Nucleus accumbens (tissue), 56 donors: ENCODE data around the gene CD8A.

Experiments used
- DNase-seq, 56 donors: peaks; one replicate each; lab custom pipeline; 2025; lab: John Stamatoyannopoulos, UW

The CD8A gene

GRCh38 chr2:86809481-86810121 is 18.9 kb upstream of the CD8A start:
- no peak for DNase-seq

DNA sequence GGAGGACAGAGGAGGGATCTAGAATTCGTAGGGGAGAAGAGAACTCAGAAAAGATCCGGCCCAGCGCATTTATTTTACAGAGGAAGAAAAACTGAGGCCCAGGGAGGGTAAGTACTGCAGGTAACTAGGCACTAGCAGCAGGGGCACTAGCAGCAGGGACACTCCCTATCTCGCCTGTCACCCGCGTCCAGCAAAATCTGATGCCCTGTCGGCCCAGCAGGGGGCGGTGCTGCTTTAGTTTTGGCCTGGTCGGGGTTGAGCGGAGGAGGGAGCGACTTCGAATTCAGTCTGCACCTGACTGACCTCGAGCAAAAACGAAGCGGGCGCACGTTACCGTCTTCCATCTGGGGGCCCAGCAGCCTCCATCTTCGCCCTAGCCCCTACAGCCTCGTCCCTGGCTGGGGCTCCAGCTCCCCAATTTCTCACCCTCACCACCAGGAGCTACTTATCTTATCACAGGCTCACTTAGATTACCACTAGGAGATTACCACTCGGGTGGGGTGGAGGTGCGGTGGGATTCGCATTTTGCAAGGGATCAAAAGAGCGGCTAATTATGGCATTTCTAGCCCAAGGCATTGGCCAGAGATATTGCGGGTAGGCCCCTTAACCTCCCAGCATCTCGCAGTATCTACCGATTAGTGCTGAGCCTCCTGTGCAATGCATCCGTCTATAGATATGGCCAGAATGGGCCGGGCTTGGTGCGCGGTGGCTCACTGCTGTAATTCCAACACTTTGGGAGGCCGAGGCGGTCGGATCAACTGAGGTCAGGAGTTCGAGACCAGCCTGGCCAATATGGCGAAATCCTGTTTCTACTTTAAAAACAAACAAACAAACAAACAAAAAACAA is 17.8 kb upstream of the CD8A start:
- DNase-seq: peak in 55 of 56 donors; percentile 19 to 87 (median 69)

DNA sequence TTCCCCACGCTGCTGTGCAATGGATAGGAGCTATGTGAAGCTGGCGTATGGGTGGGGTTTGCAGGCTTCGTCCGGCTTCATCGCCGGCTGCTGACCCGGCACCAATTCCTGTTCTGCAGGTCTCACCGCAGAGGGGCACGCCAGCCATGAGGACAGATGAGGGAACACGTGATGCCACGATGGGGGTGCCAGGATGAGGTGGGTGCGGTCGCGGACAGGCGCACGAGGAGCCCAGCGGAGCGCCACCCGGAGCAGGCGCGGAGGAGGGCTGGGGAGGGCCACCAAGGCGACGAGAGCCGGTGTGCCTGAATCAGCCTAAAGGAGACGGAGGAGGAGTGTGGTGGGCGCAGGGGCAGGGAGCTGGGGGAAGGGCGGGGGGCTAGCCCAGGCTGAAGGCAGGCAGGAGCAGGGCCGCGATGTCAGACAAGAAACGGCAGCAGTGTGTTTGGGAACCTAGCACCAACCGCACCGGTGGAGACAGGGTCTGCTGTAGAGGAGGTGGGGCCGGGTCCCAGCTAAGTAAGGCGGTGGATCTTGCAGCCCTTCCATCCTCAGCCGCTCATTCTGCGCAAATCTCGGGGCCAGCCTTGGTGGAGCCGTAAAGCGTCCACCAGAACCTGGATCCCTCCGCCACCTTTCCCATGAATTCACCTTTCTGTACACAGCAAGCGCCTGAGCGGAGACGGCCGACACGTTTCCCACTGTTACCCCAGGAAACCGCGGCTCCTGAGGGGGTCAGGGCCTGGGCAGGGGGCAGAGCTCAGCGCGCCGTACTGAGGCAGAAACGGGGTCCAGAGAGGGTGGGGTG is 17.0 kb upstream of the CD8A start:
- peak in 44 of 56 donors; percentile 9 to 80 (median 51) for DNase-seq

GRCh38 chr2:86807133-86807467 is 16.4 kb upstream of the CD8A start:
- no peak for DNase-seq

GRCh38 chr2:86806059-86806857 is 15.5 kb upstream of the CD8A start:
- DNase-seq: no peak

- DNase-seq: no peak
Observed at GRCh38 chr2:86800856-86801567, 10.3 kb upstream of the CD8A start.

DNA sequence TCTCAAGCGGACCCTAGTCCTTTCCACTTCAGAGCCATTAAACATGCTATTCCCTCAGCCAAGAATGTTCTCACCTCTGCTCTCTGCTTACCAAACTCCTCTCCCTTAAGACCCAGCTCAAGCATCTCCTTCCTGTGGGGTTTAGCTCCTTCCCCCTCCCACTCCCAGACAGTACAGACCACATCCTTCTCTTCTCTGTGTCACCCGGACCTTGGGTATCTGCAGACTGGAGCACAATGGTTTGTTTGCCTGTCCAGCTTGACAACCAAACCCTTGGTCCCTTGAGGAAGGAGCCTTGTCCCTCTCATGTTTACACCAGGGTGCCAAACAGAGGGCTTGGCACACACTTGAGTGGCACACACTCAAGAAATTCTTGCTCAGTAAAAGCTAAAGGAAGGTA is 4.1 kb upstream of the CD8A start:
- DNase-seq: no peak

DNA sequence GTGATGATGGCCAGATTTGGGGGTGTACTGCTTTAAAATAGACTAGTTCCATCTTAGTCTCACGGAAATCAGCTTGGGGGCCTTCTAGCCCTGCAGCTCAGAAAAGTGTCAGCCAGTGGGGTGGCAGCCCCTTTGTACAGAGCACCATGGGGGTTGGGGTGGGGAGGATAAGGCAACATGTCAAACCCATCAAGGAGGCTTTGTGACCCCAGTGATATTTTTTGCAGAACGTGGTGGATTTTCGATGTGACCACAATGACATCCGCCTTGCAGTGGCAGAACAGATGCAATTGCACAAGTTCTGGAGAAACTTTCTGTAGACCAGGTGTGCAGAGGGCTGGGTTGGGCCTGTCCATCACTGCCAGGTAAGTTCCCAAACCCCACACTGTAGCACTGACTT is 3.0 kb upstream of the CD8A start:
- no peak for DNase-seq

GRCh38 chr2:86791573-86791972 is 860 bp upstream of the CD8A start:
- DNase-seq: no peak

DNA sequence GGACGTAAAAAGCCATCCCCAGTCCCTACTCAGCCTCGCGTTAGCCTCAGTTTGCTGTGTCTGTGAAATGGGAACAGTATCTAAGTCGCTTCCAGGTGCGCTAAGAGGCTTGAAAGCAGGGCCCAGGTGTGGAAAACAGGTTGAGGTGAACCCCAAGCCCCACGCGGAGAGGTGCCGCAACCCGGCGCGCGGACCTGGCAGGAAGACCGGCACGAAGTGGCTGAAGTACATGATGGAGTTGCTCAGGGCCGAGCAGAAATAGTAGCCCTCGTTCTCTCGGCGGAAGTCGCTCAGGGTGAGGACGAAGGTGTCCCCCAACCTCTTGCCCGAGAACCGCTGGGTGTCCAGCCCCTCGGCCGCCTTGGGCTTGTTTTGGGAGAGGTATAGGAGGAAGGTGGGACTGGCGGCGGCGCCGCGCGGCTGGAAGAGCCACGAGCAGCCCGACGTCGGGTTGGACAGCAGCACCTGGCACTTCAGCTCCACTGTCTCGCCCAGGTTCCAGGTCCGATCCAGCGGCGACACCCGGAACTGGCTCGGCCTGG is 508 bp downstream of the CD8A start:
- no peak for DNase-seq

DNA sequence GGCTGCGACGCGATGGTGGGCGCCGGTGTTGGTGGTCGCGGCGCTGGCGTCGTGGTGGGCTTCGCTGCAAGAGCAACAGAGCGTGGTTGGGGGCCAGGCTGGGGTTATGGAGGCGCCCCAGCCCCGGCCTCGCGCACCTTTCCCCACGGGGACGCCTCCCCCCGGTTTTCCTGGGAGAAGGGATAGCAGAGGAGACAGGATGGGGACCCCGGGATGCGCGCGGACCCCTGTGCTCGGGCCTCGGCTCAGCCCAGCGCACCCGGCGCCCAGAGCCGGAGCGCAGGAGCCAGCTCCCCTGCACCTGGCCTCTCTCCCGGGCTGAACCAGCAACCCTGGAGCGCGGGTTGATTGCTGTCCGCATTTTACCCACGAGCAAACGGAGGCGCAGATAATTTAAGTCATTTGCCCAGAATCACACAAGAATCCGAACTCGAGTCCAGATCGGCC is 1.0 kb downstream of the CD8A start:
- DNase-seq: no peak

- no peak for DNase-seq
Observed at GRCh38 chr2:86788881-86789686, 1.6 kb downstream of the CD8A start.

DNA sequence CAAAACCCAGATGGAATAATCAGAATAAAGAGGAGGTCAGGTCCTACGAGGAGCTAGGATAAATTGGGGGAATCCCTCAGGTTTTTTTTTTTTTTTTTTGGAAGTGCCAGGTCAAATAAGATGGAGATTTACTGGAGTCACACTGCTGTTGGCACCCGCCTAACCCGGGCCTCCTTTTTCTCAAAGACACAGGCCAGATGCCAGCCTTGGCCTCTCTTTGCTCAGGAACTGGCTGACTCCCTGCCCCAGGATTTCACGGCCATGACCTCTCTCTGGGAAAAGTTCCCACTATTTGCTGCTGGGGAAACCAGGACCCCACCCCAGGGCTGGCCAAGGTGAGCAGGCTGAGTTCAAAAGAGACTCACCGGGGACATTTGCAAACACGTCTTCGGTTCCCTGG is 2.5 kb downstream of the CD8A start:
- peak in 7 of 56 donors; percentile 9 to 40 (median 17) for DNase-seq

GRCh38 chr2:86787736-86788135 is 3.0 kb downstream of the CD8A start:
- peak in 4 of 56 donors; percentile 18 to 40 (median 23) for DNase-seq

GRCh38 chr2:86786001-86786536 is 4.6 kb downstream of the CD8A start:
- DNase-seq: no peak

GRCh38 chr2:86785456-86785855 is 5.3 kb downstream of the CD8A start:
- DNase-seq: no peak

- no peak for DNase-seq
Observed at GRCh38 chr2:86783615-86784339, 6.9 kb downstream of the CD8A start.

DNA sequence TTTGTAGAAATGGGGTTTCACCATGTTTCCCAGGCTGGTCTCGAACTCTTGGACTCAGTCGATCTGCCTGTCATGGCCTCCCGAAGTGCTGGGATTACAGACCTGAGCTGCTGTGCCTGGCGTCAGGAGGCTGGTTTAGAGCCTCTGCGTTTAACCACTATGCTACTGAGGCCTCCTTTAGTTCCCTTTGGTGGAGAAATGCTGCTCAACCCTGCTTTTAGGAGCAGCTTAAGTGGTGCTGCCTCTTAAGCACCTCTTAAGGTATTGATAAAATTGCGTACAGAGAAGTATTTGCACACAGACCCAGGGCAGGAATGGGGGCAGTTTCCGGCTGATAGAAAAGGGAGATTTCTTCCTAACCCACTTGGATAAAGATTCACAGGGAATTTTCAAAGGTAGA is 8.0 kb downstream of the CD8A start:
- no peak for DNase-seq
